H4 (cell line): ENCODE measurements around the gene SOX5. TPM values are rescaled to one million over a fixed set of nuclear protein-coding genes. Genes with fewer than 3 reads are reported as not detected.

ENCODE experiments used
- DNase-seq: peaks from one replicate; pipeline ENCODE4 v3.0.0-alpha.2; 2015; ENCODE audit warnings: low spot score
- total RNA-seq: library from RNA; depleted of rRNA; stranded (reverse); fragments of >200 nt; shearing (Covaris generic); gene quantifications from 2 replicates; pipeline ENCODE4 v1.2.3, GENCODE V29; 2014; rRNA removed

The SOX5 gene
- 2.5 and 5.4 TPM in 2 replicates for total RNA-seq

- DNase-seq = peak; percentile 52
These were observed at the start of gene SOX5 for GRCh38 chr12:23949348-23950209. Gene SOX5, minus strand, starts transcription at chr12:23949670. Its CDS starts 69 bp downstream, at chr12:23949601.

- no peak for DNase-seq
These were observed 37.6 kb upstream of the SOX5 start for GRCh38 chr12:23987046-23987445.

- DNase-seq = no peak
These were observed 31.4 kb upstream of the SOX5 start for GRCh38 chr12:23980826-23981225.

GRCh38 chr12:23964812-23965211 lies 15.3 kb upstream of the SOX5 start:
- no peak for DNase-seq

- no peak for DNase-seq
These were observed 10.4 kb upstream of the SOX5 start for GRCh38 chr12:23959826-23960225.

GRCh38 chr12:23954332-23954731 lies 4.9 kb upstream of the SOX5 start:
- DNase-seq = no peak

GRCh38 chr12:23952071-23952470 lies 2.6 kb upstream of the SOX5 start:
- no peak for DNase-seq

- DNase-seq = peak; percentile 6
These were observed 1.4 kb upstream of the SOX5 start for GRCh38 chr12:23950775-23951451.

GRCh38 chr12:23950210-23950774 lies 822 bp upstream of the SOX5 start:
- DNase-seq = no peak

- no peak for DNase-seq
These were observed 1.2 kb downstream of the SOX5 start for GRCh38 chr12:23948291-23948690.

GRCh38 chr12:23947395-23947794 lies 2.1 kb downstream of the SOX5 start:
- no peak for DNase-seq

- DNase-seq = no peak
These were observed 4.2 kb downstream of the SOX5 start for GRCh38 chr12:23945249-23945648.

GRCh38 chr12:23944067-23944466 lies 5.4 kb downstream of the SOX5 start:
- no peak for DNase-seq

GRCh38 chr12:23942841-23943240 lies 6.6 kb downstream of the SOX5 start:
- DNase-seq = no peak

- DNase-seq = no peak
These were observed 7.7 kb downstream of the SOX5 start for GRCh38 chr12:23941780-23942179.

GRCh38 chr12:23938422-23938821 lies 11.0 kb downstream of the SOX5 start:
- DNase-seq = no peak

GRCh38 chr12:23931176-23931575 lies 18.3 kb downstream of the SOX5 start:
- DNase-seq = no peak

- DNase-seq = no peak
These were observed 18.9 kb downstream of the SOX5 start for GRCh38 chr12:23930599-23930998.

GRCh38 chr12:23929906-23930305 lies 19.6 kb downstream of the SOX5 start:
- DNase-seq = peak; percentile 13

GRCh38 chr12:23927907-23928306 lies 21.6 kb downstream of the SOX5 start:
- DNase-seq = no peak

GRCh38 chr12:23921099-23921856 lies 28.2 kb downstream of the SOX5 start:
- DNase-seq = no peak

- DNase-seq = no peak
These were observed 37.9 kb downstream of the SOX5 start for GRCh38 chr12:23911574-23911973.
